Activated B cell treated with CpG ODN at 0.5 μM for 24 hours (primary cell): ENCODE results near the gene FASN. TPM values are rescaled to one million over a fixed set of nuclear protein-coding genes. Genes with fewer than 3 reads are reported as not detected.

ENCODE experiments used
- ATAC-seq: fragments of 200-7000 bp; cut with Tn5 transposase; one replicate; pipeline ENCODE4 v1.10.0; 2021; ENCODE audit warnings: low read depth, mild to moderate bottlenecking, moderate library complexity
- CTCF ChIA-PET: fragments of 350-600 bp; sonication (Branson Sonifier 250); formaldehyde crosslinking; loops from one replicate; lab custom pipeline; 2021; ENCODE audit warnings: antibody characterized with exemption; lab: Charles Lee
- POLR2A ChIA-PET: fragments of 350-600 bp; sonication (Branson Sonifier 250); formaldehyde crosslinking; loops from one replicate; lab custom pipeline; 2021; ENCODE audit warnings: antibody characterized with exemption; lab: Charles Lee
- DNase-seq: peaks from one replicate; pipeline ENCODE4 v3.0.0; 2022
- H3K27ac Mint-ChIP-seq: one replicate; pipeline ENCODE4 v1.8.0; 2020; ENCODE audit warnings: mixed read lengths
- H3K27me3 Mint-ChIP-seq: one replicate; pipeline ENCODE4 v1.8.0; 2021; ENCODE audit warnings: mixed read lengths
- H3K36me3 Mint-ChIP-seq: one replicate; pipeline ENCODE4 v1.8.0; 2021; ENCODE audit warnings: low read depth, mixed read lengths
- H3K4me1 Mint-ChIP-seq: one replicate; pipeline ENCODE4 v1.8.0; 2021; ENCODE audit warnings: mixed read lengths
- H3K4me3 Mint-ChIP-seq: one replicate; pipeline ENCODE4 v1.8.0; 2020; ENCODE audit warnings: mild to moderate bottlenecking, mixed read lengths
- H3K9me3 Mint-ChIP-seq: one replicate; pipeline ENCODE4 v1.8.0; 2020; ENCODE audit warnings: mixed read lengths
- CTCF ChIP-seq: fragments of 200-600 bp; IDR thresholded peaks from one replicate; pipeline ENCODE4 v1.8.0; 2022; ENCODE audit warnings: antibody characterized with exemption, mild to moderate bottlenecking
- intact Hi-C: fragments of 100-400 bp; cut with micrococcal nuclease; formaldehyde crosslinking; loops from one replicate; pipeline ENCODE4 v1.15.1; 2024
- total RNA-seq: library from RNA; stranded (reverse); gene quantifications from 2 replicates; pipeline ENCODE4 v1.2.3, GENCODE V29; 2022

The FASN gene
- total RNA-seq, 1 donor from 2014 or later = 121 TPM

GRCh38 chr17:82028966-82029365, 69.1 kb downstream of the FASN start:
- TF ChIP-seq CTCF = no peak
- ChIA-PET CTCF (interaction anchor here (1.1 to 2.0 kb wide), 2 partner anchors 9 to 69 kb away, joined by 3 to 7 read pairs; no protein-coding TSS in a partner anchor), POLR2A (no interaction called here)
- Mint-ChIP-seq H3K9me3 (no peaks in the 10 kb centered on the region), H3K4me3 (no peak overlapping the region), H3K4me1 (peaks cover 11% of the 10 kb centered on the region), H3K27me3 (peaks cover 2% of the 10 kb centered on the region), H3K36me3 (no peaks in the 10 kb centered on the region), H3K27ac (no peak overlapping the region)
- ATAC-seq = no peak
- no peak for DNase-seq
- intact Hi-C loops = no loop called here

Other genes starting within 250 kb of the FASN start
- 202 and 225 TPM in 2 replicates for gene P4HB, start 237.7 kb downstream of the FASN start, total RNA-seq
- 396 and 464 TPM in 2 replicates for gene ARHGDIA, start 226.9 kb downstream of the FASN start, total RNA-seq
- gene ALYREF, start 206.7 kb downstream of the FASN start, total RNA-seq = 85.3 and 99.3 TPM in 2 replicates
- 64.2 and 83.8 TPM in 2 replicates for gene ANAPC11, start 206.5 kb downstream of the FASN start, total RNA-seq
- gene NPB, start 196.0 kb downstream of the FASN start, total RNA-seq = 0.24 and 0.27 TPM in 2 replicates
- 40.3 and 44.1 TPM in 2 replicates for gene PCYT2, start 186.8 kb downstream of the FASN start, total RNA-seq
- gene SIRT7, start 180.1 kb downstream of the FASN start, total RNA-seq = 57.6 and 66.4 TPM in 2 replicates
- 27.9 and 30.7 TPM in 2 replicates for gene MAFG, start 170.5 kb downstream of the FASN start, total RNA-seq
- gene PYCR1, start 160.9 kb downstream of the FASN start, total RNA-seq = 28.5 and 37.2 TPM in 2 replicates
- gene MYADML2, start 151.0 kb downstream of the FASN start, total RNA-seq = not detected in 2 replicates
- gene NOTUM, start 137.0 kb downstream of the FASN start, total RNA-seq = 0.22 TPM in 1 of 2 replicates, not detected in the other
- gene ASPSCR1, start 120.6 kb downstream of the FASN start, total RNA-seq = 40.0 and 50.0 TPM in 2 replicates
- 37.4 and 41.7 TPM in 2 replicates for gene CENPX, start 75.4 kb downstream of the FASN start, total RNA-seq
- 10.6 and 10.8 TPM in 2 replicates for gene LRRC45, start 74.9 kb downstream of the FASN start, total RNA-seq
- gene RAC3, start 66.6 kb downstream of the FASN start, total RNA-seq = 0.49 TPM in 1 of 2 replicates, not detected in the other
- 84.3 and 85.2 TPM in 2 replicates for gene DCXR, start 60.5 kb downstream of the FASN start, total RNA-seq
- gene RFNG, start 46.4 kb downstream of the FASN start, total RNA-seq = 17.7 and 18.7 TPM in 2 replicates
- 88.7 and 94.7 TPM in 2 replicates for gene GPS1, start 46.3 kb downstream of the FASN start, total RNA-seq
- 127 and 134 TPM in 2 replicates for gene DUS1L, start 32.4 kb downstream of the FASN start, total RNA-seq
- 56.6 TPM in 2 replicates for gene CCDC57, start 114.6 kb upstream of the FASN start, total RNA-seq
- 24.6 and 26.5 TPM in 2 replicates for gene SLC16A3, start 130.8 kb upstream of the FASN start, total RNA-seq
- gene CSNK1D, start 175.5 kb upstream of the FASN start, total RNA-seq = 147 and 170 TPM in 2 replicates
- gene CD7, start 219.4 kb upstream of the FASN start, total RNA-seq = 0.32 and 0.42 TPM in 2 replicates
- not detected in 2 replicates for gene SECTM1, start 235.5 kb upstream of the FASN start, total RNA-seq